ENCODE measurements around the gene PRDM2.

The PRDM2 gene

DNA sequence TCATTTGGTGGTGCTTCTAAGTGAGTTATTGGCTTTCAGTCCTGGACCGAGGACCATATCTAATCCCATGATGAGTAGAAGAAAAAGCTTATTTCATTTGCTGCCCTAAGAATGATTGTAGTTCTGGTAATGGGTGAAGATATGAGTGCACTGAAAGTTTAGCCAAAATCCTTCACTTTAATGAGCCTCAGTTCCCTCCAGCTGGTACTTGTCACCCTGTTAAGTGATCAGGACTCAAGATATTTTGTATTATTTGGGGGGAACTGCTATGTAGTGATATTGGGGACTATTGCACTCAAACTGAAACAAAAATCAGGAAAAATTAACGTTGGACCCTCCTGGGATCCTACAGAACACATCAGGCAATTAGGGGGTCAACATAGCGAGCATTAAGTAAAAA, 165.9 kb downstream of the PRDM2 start:
- Histone ChIP-seq H3K36me3 (no peaks in the 10 kb centered on the region), H3K9ac (no peak overlapping the region), H3K4me2 (no peak overlapping the region), H3K9me3 (no peaks in the 10 kb centered on the region), H3K27ac (no peak overlapping the region), H3K4me3 (no peak overlapping the region), H3K4me1 (peaks cover 4% of the 10 kb centered on the region), H4K20me1 (no peaks in the 10 kb centered on the region), H3K27me3 (no peaks in the 10 kb centered on the region)
- TF ChIP-seq Cebpa-rat (IDR thresholded peaks at IDR 0.05) = no peak

DNA sequence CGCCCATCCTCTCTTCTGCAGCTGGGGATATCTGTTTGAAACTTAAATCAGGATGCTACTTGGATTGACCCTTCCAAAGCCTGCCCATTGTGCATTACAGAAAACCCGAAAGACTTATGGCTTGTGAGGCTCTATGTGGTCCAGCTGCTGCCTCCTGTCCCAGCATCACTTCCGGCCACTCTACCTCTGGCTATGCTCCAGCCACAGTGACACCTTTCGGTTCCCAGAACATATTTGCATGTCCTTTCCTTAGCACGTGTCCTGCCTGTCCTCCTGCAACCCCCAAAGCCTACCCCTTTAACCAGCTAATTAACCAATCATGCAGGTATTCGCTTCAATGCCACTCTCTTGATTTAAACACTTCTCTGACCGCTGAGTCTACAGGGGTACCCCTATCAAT, 167.6 kb downstream of the PRDM2 start:
- Histone ChIP-seq H4K20me1 (no peaks in the 10 kb centered on the region), H3K4me1 (peaks cover 14% of the 10 kb centered on the region), H3K4me3 (no peak overlapping the region), H3K4me2 (no peak overlapping the region), H3K27ac (no peak overlapping the region), H3K9me3 (no peaks in the 10 kb centered on the region), H3K27me3 (no peaks in the 10 kb centered on the region), H3K9ac (no peak overlapping the region), H3K36me3 (no peaks in the 10 kb centered on the region)
- no peak for TF ChIP-seq Cebpa-rat (IDR thresholded peaks at IDR 0.05)

DNA sequence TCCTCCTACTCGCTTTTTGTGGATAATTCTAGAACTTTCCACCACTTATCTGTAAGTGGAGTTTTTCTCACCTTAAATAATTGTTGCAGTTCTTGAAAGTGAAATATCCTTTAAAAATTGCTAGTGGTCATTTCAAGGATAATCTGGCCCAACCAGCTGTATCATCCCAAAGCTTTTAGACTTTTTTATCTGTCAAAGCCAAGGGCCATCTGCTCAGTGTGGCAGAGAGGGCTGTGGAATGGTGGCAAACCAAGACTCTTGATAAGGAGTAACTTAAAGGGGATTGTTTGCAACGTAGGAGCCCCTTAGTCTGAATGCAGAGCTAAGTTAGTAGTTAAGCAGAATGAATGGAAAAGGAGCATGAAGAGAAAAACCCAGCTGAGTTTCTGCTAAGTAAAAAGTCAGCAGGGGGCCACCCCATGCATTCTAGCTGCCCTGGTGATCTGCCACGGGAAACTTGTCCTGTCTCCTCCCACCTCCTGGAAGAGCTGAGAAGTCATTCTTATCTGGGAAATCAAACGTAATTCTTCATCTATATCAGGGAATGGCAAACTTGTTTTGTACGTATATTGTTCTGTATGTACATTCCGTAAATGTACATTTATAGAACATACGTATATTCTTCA, 169.3 kb downstream of the PRDM2 start:
- H3K4me3 ChIP-seq = no peak overlapping the region
- no peaks in the 10 kb centered on the region for H3K36me3 ChIP-seq
- no peaks in the 10 kb centered on the region for H3K27me3 ChIP-seq
- no peak overlapping the region for H3K27ac ChIP-seq
- no peaks in the 10 kb centered on the region for H4K20me1 ChIP-seq
- no peak overlapping the region for H3K9ac ChIP-seq
- H3K4me1 ChIP-seq = peaks cover 14% of the 10 kb centered on the region
- peaks cover 4% of the 10 kb centered on the region; the same call in 1 of the 2 replicates for H3K9me3 ChIP-seq
- H3K4me2 ChIP-seq = no peak overlapping the region
- no peak for TF ChIP-seq Cebpa-rat (IDR thresholded peaks at IDR 0.05)

DNA sequence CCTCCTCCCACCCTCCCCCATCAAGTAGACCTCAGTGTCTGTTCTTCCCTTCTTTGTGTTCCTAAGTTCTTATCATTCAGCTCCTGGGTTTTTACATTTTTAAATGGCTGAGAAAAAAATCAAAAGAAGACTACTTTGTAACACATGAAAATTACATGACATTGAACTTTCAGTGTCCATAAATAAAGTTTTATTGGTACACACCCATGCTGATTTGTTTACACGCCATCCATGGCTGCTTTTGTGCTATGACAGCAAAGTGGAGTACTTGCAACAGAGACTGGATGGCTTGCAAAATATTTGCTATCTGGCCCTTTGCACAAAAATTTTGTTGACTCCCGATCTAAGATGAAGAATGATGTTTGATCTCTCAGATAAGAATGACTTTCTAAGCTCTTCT, 171.4 kb downstream of the PRDM2 start:
- TF ChIP-seq Cebpa-rat (IDR thresholded peaks at IDR 0.05) = no peak
- Histone ChIP-seq H3K9ac (no peak overlapping the region), H3K4me1 (peaks cover 14% of the 10 kb centered on the region), H4K20me1 (no peaks in the 10 kb centered on the region), H3K27me3 (no peaks in the 10 kb centered on the region), H3K27ac (no peak overlapping the region), H3K4me3 (no peak overlapping the region), H3K36me3 (no peaks in the 10 kb centered on the region), H3K4me2 (peak overlapping the region; percentile 80), H3K9me3 (peaks cover 10% of the 10 kb centered on the region; the same call in 1 of the 2 replicates)

- TF ChIP-seq Cebpa-rat (IDR thresholded peaks at IDR 0.05) = no peak
- H3K4me2 ChIP-seq = no peak overlapping the region
- H3K4me1 ChIP-seq = peaks cover 15% of the 10 kb centered on the region
- no peak overlapping the region for H3K27ac ChIP-seq
- no peaks in the 10 kb centered on the region for H4K20me1 ChIP-seq
- no peak overlapping the region for H3K9ac ChIP-seq
- H3K4me3 ChIP-seq = no peak overlapping the region
- H3K27me3 ChIP-seq = no peaks in the 10 kb centered on the region
- peaks cover 10% of the 10 kb centered on the region; the same call in 1 of the 2 replicates for H3K9me3 ChIP-seq
- H3K36me3 ChIP-seq = no peaks in the 10 kb centered on the region
These were observed 171.9 kb downstream of the PRDM2 start for GRCh38 chr1:13871886-13872285.

DNA sequence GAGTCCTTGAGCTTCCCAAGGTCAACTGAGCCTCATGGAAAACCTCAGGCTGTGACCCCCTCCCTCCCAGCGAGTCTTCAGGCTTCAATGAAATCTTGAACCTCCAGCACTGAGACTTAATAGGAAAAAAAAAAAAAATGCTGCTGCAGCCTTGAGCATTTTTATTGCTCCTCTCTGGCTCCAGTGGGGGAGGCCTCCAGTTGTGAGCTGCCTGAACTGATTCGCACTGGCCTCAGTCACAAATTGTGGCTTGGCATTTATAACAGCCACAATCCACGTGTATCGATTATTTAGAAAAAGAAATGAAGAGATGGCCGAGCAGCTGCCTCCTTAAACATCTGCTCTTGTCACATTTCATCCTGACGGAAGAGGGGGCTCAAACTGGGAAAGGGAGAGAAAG, 173.0 kb downstream of the PRDM2 start:
- Histone ChIP-seq H3K9ac (no peak overlapping the region), H3K27me3 (no peaks in the 10 kb centered on the region)
- no peak for TF ChIP-seq Cebpa-rat (IDR thresholded peaks at IDR 0.05)

More for the DNA sequence above, 173.0 kb downstream of the PRDM2 start:
- Histone ChIP-seq H3K27ac (no peak overlapping the region), H3K9me3 (peaks cover 10% of the 10 kb centered on the region; the same call in 1 of the 2 replicates), H4K20me1 (no peaks in the 10 kb centered on the region), H3K4me1 (peaks cover 26% of the 10 kb centered on the region), H3K4me2 (no peak overlapping the region), H3K36me3 (no peaks in the 10 kb centered on the region), H3K4me3 (no peak overlapping the region)

Measured in BLaER1 (cell line).